LHCN-M2 (cell line): Measurements from ENCODE around the gene CLTRN. TPM values are rescaled to one million over a fixed set of nuclear protein-coding genes. Genes with fewer than 3 reads are reported as not detected.
"Not testable (repeated sequence)": the region's sequence is repeated elsewhere in the genome, so short reads cannot be mapped to it uniquely, and the experiment has no call there.

Experiments
- DNase-seq: peaks from one replicate; pipeline ENCODE4 v3.0.0-alpha.2; 2012; ENCODE audit warnings: low read depth
- total RNA-seq: library from RNA; depleted of rRNA; stranded (reverse); fragments of >200 nt; gene quantifications from 2 replicates; pipeline ENCODE4 v1.2.3, GENCODE V29; 2014

CLTRN gene
- total RNA-seq, 1 experiment from 2014 or later = not detected

GRCh38 chrX:15647510-15647909 is 17.1 kb downstream of the CLTRN start:
- DNase-seq = not testable (repeated sequence)

GRCh38 chrX:15646543-15646942 is 18.1 kb downstream of the CLTRN start:
- no peak for DNase-seq

DNA sequence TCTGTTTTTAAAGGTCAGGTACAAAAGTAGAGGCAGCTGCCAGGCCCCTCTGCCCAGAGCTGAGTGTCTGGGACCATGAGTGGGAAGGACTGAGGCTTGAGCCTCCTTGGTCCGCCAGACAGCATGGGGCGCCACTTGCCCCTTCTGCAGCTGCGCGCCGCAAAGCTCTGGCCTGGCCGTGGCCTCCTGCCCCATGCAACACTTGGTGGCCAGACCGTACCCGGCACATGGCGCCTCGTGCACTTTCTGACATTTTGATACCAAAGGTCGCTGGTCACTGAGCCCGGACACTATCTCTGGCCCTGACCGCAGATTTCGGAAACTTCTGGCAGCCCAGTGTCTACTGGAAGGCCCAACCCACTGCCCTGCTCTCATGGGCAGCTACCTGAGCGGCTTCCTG is 18.6 kb downstream of the CLTRN start:
- no peak for DNase-seq

GRCh38 chrX:15645266-15645665 is 19.3 kb downstream of the CLTRN start:
- no peak for DNase-seq

- DNase-seq = no peak
Measured at GRCh38 chrX:15644560-15644872, 20.1 kb downstream of the CLTRN start.

DNA sequence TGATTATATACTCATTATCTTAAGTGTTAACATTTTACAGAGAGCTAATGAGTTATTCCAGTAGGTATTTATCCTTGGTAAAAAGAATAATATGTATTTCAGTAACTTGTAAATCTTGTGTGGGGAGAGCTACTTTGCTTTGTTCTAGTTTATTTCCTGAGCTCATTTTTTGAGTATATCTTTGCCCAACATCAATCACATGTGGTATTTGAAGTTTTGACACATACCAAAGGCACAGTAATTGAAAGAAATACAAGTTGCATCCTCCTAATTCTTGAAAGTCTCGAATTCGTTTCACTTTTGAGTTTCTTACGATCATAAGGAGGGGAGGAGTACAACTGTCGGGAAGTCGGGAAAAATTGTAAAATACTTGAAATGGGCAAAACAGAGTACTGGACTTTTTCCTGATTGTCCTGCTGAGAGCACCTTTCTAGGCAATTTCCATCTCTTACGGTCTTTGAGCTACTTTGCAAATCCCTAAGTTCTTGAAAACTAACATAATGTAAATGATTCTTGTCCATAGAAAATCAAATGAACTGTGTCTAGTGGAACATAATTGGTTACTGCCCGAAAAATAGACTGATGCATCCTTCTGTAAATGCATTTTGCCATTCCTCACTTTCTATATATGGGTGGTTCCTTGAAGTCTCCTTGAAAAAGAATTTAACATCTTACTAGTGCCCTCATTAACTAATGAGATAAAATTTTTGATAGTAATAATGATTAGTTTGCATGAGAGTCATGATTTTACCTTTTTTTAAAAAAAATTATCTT is 20.6 kb downstream of the CLTRN start:
- no peak for DNase-seq

GRCh38 chrX:15631637-15632036 is 33.0 kb downstream of the CLTRN start:
- DNase-seq = no peak

DNA sequence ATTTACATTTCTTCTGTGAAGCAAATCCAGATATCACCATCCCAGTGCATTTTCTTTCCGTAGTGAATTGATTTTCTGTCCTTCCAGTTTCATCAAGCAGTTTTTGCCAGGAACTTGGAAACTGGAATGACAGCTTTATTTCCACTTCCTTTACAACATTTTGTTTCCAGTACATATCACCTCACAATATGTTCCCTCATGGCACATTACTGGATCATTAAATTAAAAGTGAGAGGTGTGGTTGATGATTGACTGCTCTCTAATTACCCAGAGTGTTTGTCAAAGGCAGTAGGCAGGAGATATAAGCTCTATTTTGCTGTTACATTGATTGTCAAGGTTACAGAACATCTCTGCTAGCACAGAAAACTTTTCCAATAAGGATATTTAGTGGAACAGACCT is 41.6 kb downstream of the CLTRN start:
- no peak for DNase-seq

GRCh38 chrX:15619053-15619755 is 45.4 kb downstream of the CLTRN start:
- peak; percentile 3 for DNase-seq

GRCh38 chrX:15617111-15617510 is 47.5 kb downstream of the CLTRN start:
- no peak for DNase-seq

- DNase-seq = no peak
Measured at GRCh38 chrX:15616531-15616930, 48.1 kb downstream of the CLTRN start.

DNA sequence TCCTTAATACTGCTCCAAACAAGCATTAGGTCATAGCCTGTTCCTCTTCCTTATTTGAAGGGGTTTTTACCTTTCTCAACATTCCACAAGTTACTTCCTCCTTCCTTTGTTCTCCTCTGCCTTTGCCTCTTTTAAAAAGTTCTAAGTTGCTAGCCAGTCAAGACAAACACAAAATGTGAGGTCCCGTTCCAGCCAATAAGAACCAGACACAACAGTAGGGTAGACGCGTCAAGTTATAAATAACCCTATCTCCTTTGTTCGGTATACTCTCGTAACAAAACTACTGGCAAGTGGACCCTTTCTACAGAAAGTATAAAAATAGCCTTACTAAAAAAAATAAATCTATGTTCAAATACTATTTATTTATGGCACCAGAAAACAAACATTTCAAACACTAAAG is 57.5 kb downstream of the CLTRN start:
- DNase-seq = no peak

- no peak for DNase-seq
Measured at GRCh38 chrX:15606136-15606535, 58.5 kb downstream of the CLTRN start.

DNA sequence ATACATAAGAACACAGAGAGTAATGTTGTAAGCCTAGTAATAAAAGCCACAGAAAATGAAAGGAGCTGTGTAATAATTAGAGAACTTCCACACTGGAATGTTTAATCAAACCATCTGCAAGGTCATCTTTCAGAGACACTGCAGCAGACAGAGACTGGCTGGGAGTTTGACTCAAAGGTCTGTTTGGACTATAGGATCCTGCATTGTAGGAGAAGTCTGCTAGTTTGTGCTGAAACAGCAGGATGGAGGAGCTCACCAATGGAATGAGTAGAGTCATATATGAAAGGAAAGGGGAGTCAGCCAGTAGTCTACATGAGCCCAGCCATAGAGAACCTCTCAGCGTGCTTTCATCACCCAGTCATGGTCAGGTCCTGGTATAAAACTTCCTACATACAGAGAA is 59.4 kb downstream of the CLTRN start:
- DNase-seq = no peak

- no peak for DNase-seq
Measured at GRCh38 chrX:15602761-15603160, 61.8 kb downstream of the CLTRN start.

GRCh38 chrX:15601932-15602331 is 62.7 kb downstream of the CLTRN start:
- DNase-seq = no peak

- no peak for DNase-seq
Measured at GRCh38 chrX:15600745-15601144, 63.9 kb downstream of the CLTRN start, which contains the start of gene ACE2. Gene ACE2 (minus strand): TSS chrX:15600960. CDS start chrX:15600911, 49 bp downstream.

GRCh38 chrX:15600049-15600448 is 64.6 kb downstream of the CLTRN start:
- DNase-seq = no peak

- no peak for DNase-seq
Measured at GRCh38 chrX:15599461-15599860, 65.1 kb downstream of the CLTRN start.

DNA sequence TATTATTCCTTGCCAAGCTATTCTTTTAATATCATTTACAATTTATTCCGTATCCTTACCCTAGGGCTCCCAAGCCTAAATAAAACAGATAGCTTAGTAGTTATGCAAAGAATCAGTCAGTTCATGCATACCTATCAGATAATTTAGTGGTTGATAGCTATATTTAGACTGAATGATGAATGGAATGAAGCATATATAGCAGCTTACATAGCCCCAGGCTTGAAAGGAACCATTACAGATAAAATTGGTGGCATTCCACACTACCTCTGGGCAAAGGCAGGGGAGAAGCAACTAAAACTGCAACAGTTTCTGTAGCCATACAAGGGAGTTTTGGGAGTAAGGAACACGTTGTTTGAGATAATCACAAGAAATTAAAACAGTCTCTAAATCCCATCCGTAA is 66.6 kb downstream of the CLTRN start:
- no peak for DNase-seq

- DNase-seq = no peak
Measured at GRCh38 chrX:15594371-15594770, 70.2 kb downstream of the CLTRN start.

DNA sequence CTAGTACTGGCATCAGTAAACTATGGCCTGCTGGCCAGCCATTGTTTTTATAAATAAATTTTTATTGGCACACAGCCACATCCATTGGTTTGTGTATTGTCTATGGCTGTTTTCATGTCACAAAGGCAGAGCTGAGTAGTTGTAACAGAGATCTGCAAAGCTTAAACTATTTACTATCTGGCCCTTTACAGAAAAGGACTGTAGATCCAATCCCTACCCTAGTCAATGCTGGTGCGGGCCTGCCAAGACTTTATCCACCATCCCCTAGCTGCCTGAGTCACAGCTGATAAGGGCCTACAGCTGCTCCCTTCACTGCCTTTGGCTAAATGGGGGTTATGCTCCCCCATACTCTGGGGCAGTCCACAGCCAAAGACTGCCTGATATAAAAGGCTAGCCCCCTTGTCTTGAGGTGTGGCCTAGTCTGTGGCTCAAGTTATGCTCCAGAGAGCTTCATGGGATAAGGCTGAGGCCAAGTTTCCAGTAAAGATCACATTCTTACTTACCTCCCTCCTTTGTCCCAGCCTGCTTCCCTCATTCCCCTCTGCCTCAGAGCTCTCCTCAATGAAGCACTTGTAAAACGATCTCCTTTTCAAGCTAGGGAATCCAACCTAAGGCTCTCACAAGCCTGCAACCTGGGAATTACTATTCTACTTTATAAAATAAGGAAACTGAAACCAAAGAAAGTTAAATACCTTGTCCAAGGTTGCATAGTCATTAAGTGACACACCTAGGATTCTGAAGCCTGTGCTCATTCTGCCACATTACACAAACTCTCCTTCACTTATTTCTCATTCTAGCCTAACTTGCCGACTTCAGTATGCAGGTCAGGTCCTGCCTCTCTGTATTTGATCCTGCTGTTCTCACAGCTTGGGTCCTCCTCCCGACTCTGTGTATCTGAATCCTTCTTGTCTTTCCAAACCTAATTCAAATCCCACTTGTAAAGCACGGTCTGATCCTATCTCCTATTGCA is 84.5 kb downstream of the CLTRN start:
- no peak for DNase-seq
